OCI-LY3 (cell line): Measurements from ENCODE around the gene KIFAP3.

Source experiments
- H2AFZ ChIP-seq: fragments of 200-600, 300-600 bp; shearing (Covaris generic); 2 replicates; pipeline ENCODE4 v1.6.0; 2014; ENCODE audit warnings: antibody characterized with exemption, low read depth, low read length
- H3K27ac ChIP-seq: fragments of 200-600, 300-600 bp; sonication (generic); 2 replicates; pipeline ENCODE4 v1.5.1; 2014; ENCODE audit warnings: mild to moderate bottlenecking, low read length, moderate library complexity, mixed read lengths
- H3K27me3 ChIP-seq: fragments of 200-600, 300-600 bp; sonication (generic); 2 replicates; pipeline ENCODE4 v1.6.1; 2014; ENCODE audit warnings: low read depth, low read length, mixed read lengths
- H3K36me3 ChIP-seq: fragments of 200-600, 300-600 bp; sonication (generic); replicated peaks from 2 replicates; pipeline ENCODE3; 2014; ENCODE audit warnings: low read depth, low read length, mixed read lengths
- H3K4me1 ChIP-seq: fragments of 300-600, 200-600 bp; sonication (generic); 2 replicates; pipeline ENCODE4 v1.6.1; 2014; ENCODE audit warnings: low read length, mixed read lengths
- H3K4me2 ChIP-seq: fragments of 200-600, 300-600 bp; sonication (generic); 2 replicates; pipeline ENCODE4 v1.6.1; 2014; ENCODE audit warnings: low read length, mixed read lengths
- H3K4me3 ChIP-seq: fragments of 300-600, 200-600 bp; sonication (generic); 2 replicates; pipeline ENCODE4 v1.5.1; 2014; ENCODE audit warnings: antibody characterized with exemption, mild to moderate bottlenecking, low read length, moderate library complexity
- H3K79me2 ChIP-seq: fragments of 300-600, 200-600 bp; shearing (Covaris generic); 2 replicates; pipeline ENCODE4 v1.6.1; 2014; ENCODE audit warnings: mild to moderate bottlenecking, low read length, mixed read lengths
- H3K9ac ChIP-seq: fragments of 300-600, 200-600 bp; shearing (Covaris generic); 2 replicates; pipeline ENCODE4 v1.6.0; 2014; ENCODE audit warnings: mild to moderate bottlenecking, low read length, moderate library complexity
- H3K9me3 ChIP-seq: fragments of 200-600, 300-600 bp; shearing (Covaris generic); 2 replicates; pipeline ENCODE4 v1.6.1; 2014; ENCODE audit warnings: low read length, mixed read lengths; ENCODE audit not compliant: insufficient read depth
- H4K20me1 ChIP-seq: fragments of 200-600, 300-600 bp; sonication (generic); 2 replicates; pipeline ENCODE4 v1.6.1; 2016; ENCODE audit warnings: low read length, mixed read lengths; ENCODE audit not compliant: insufficient read depth
- EZH2phosphoT487 ChIP-seq: fragments of 200-600 bp; shearing (Covaris generic); IDR thresholded peaks from 2 replicates; pipeline ENCODE4 v1.6.1; 2018; ENCODE audit warnings: antibody characterized with exemption, mixed run types, low read depth
- TF ChIP-seq, protein P1 (sequence below): fragments of 200-600, 300-600 bp; sonication (generic); IDR thresholded peaks from 2 replicates; pipeline ENCODE4 v1.5.1; 2014; ENCODE audit warnings: antibody characterized with exemption, low read length, low read depth

KIFAP3 gene

DNA sequence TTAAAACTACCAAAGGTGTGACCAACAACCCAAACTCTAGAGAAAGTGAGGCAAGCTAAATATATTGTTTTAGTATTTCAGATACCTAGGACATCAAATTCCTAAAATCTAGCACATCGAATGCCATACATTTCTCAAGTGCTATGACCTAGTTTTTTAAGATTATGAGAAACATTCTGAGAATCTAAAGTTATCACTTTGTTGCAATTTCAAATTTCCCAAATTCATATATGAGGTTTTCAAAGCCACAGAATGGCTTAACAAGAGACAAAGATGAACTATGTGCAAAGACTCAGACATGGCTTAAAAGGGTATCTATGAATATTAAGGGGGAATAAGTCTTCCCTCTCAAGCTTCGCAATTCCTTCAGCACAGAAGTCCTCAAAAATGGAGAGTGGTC lies 187.6 kb downstream of the KIFAP3 start:
- H3K4me2 ChIP-seq, result no peak overlapping the region
- no peak overlapping the region for H3K27ac ChIP-seq
- no peak overlapping the region for H2AFZ ChIP-seq
- no peak overlapping the region for H3K9ac ChIP-seq
- H3K79me2 ChIP-seq, result peaks cover 32% of the 10 kb centered on the region
- H3K9me3 ChIP-seq, result no peaks in the 10 kb centered on the region
- TF ChIP-seq EZH2phosphoT487, result no peak
- TF ChIP-seq, protein P1, sequence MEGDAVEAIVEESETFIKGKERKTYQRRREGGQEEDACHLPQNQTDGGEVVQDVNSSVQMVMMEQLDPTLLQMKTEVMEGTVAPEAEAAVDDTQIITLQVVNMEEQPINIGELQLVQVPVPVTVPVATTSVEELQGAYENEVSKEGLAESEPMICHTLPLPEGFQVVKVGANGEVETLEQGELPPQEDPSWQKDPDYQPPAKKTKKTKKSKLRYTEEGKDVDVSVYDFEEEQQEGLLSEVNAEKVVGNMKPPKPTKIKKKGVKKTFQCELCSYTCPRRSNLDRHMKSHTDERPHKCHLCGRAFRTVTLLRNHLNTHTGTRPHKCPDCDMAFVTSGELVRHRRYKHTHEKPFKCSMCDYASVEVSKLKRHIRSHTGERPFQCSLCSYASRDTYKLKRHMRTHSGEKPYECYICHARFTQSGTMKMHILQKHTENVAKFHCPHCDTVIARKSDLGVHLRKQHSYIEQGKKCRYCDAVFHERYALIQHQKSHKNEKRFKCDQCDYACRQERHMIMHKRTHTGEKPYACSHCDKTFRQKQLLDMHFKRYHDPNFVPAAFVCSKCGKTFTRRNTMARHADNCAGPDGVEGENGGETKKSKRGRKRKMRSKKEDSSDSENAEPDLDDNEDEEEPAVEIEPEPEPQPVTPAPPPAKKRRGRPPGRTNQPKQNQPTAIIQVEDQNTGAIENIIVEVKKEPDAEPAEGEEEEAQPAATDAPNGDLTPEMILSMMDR, result no peak
- H3K27me3 ChIP-seq, result no peaks in the 10 kb centered on the region
- H3K36me3 ChIP-seq, result peaks cover 33% of the 10 kb centered on the region
- peaks cover 15% of the 10 kb centered on the region for H3K4me1 ChIP-seq
- H3K4me3 ChIP-seq, result no peak overlapping the region
- H4K20me1 ChIP-seq, result peaks cover 8% of the 10 kb centered on the region; the same call in 1 of the 2 replicates

DNA sequence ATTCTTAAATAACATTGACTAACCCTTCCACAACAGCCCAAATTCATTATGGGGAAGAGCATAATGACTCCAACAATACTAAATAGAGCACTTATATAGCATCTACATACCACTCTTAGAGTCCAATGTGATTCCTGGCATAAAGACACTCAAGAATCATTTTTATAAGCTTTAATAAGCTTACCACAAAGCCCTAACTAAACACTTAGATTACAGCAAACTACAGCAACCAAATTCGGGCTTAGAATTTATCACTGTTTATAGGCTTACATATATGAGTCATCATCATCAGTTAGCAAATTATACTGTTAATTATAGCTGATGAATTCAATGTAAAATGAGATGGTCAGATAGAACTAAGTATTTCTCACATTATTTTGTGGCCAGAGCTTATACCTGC lies 188.1 kb downstream of the KIFAP3 start:
- H3K9me3 ChIP-seq, result no peaks in the 10 kb centered on the region
- H3K36me3 ChIP-seq, result peaks cover 36% of the 10 kb centered on the region
- H4K20me1 ChIP-seq, result peaks cover 8% of the 10 kb centered on the region; the same call in 1 of the 2 replicates
- no peak overlapping the region for H3K27ac ChIP-seq
- TF ChIP-seq, protein P1, result no peak
- no peak for TF ChIP-seq EZH2phosphoT487
- H3K27me3 ChIP-seq, result no peaks in the 10 kb centered on the region
- no peak overlapping the region for H2AFZ ChIP-seq
- H3K4me3 ChIP-seq, result no peak overlapping the region
- no peak overlapping the region for H3K9ac ChIP-seq
- H3K4me2 ChIP-seq, result no peak overlapping the region
- peaks cover 27% of the 10 kb centered on the region for H3K79me2 ChIP-seq
- H3K4me1 ChIP-seq, result peaks cover 10% of the 10 kb centered on the region

DNA sequence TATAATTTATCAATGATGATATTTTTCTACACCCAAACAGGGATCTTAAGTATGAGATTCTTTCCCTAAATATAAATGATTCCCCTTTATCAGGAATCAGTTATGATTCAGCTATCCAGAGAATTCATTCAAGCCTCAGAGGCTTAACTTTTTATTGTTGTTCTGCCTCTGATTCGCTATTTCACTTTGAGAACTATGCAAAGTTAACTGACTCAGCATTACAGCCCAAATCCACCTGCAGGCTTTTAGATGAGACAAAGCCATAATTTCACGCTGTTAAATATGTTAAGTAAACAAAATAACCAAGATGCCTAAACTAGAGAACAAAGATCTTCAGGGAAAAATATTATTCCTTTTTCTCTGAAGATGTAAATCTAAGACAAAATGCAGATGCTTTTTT lies 189.3 kb downstream of the KIFAP3 start:
- Histone ChIP-seq H3K27me3 (no peaks in the 10 kb centered on the region), H3K4me1 (no peaks in the 10 kb centered on the region), H3K27ac (no peak overlapping the region), H3K9me3 (no peaks in the 10 kb centered on the region), H3K4me3 (no peak overlapping the region), H4K20me1 (0 out of 2 replicates have a peak, but pooled peaks cover 4% of the 10 kb centered on the region), H3K79me2 (peaks cover 15% of the 10 kb centered on the region), H3K36me3 (peaks cover 36% of the 10 kb centered on the region), H2AFZ (no peak overlapping the region), H3K4me2 (no peak overlapping the region), H3K9ac (no peak overlapping the region)
- no peak for TF ChIP-seq EZH2phosphoT487
- TF ChIP-seq, protein P1, result no peak

DNA sequence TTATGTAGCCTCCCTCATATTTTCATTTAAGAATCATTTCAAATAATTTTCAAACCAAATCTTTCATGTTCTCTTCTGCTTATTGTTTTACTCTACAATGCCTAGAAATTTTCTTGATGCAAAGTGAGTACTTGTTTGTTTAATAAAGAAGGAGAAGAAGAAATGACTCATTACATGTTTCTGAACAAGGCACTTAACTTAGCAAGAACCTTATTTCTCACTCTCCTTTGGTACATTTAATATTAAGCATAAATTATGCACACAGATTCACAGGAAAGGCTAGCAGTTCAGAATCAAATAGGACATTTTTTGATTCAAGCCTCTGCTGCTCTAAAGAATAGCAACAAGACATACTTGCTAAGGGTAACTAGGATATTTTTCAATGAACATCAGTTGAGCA lies 189.9 kb downstream of the KIFAP3 start:
- peaks cover 36% of the 10 kb centered on the region for H3K36me3 ChIP-seq
- no peak overlapping the region for H3K9ac ChIP-seq
- no peaks in the 10 kb centered on the region for H3K27me3 ChIP-seq
- H3K9me3 ChIP-seq, result no peaks in the 10 kb centered on the region
- no peak overlapping the region for H2AFZ ChIP-seq
- H3K27ac ChIP-seq, result no peak overlapping the region
- H3K4me3 ChIP-seq, result no peak overlapping the region
- no peak overlapping the region for H3K4me2 ChIP-seq
- H4K20me1 ChIP-seq, result 0 out of 2 replicates have a peak, but pooled peaks cover under 1% of the 10 kb centered on the region
- no peaks in the 10 kb centered on the region for H3K4me1 ChIP-seq
- TF ChIP-seq, protein P1, result no peak
- TF ChIP-seq EZH2phosphoT487, result no peak
- peaks cover 9% of the 10 kb centered on the region for H3K79me2 ChIP-seq
